ENCODE measurements around the gene NDUFB7.
"Not testable (repeated sequence)": the region's sequence is repeated elsewhere in the genome, so short reads cannot be mapped to it uniquely, and the experiment has no call there.

The NDUFB7 gene

GRCh38 chr19:14552006-14552360, 19.9 kb downstream of the NDUFB7 start:
- DNase-seq, result not testable (repeated sequence)

DNA sequence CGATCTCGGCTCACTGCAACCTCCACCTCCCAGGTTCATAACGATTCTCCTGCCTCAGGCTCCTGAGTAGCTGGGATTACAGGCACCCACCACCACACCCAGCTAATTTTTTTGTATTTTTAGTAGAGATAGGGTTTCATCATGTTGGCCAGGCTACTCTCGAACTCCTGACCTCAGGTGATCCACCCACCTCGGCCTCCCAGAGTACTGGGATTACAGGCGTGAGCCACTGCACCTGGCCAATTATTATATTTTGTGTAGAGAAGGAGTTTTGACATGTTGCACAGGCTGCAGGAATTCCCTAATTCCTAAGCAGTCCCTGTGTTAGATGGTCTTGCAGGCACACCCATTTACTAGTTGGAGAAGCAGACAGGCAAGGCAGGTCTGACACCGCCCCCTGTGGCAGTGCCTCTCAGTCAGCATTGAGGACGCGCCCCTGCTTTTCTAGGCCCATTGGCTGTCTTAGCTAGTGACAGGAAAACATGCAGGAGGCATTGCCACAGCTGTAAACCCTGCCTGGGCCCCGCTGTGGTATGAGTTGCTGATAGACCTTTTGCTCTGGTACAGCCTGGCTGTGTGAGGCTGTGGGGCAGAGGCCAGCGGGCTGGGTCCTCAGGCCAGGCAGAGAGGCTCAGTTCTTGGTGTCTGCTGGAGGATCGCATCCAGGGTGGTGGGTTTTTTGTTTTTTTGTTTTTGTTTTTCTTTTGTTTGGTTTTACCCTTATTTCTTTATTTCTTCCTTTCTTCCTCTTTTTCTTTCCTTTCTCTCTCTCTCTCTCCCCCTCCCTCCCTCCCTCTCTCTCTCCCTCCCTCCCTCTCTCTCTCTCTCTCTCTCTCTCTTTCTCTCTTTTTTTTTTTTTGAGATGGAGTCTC, 20.5 kb downstream of the NDUFB7 start:
- DNase-seq, result peak; percentile 74

DNA sequence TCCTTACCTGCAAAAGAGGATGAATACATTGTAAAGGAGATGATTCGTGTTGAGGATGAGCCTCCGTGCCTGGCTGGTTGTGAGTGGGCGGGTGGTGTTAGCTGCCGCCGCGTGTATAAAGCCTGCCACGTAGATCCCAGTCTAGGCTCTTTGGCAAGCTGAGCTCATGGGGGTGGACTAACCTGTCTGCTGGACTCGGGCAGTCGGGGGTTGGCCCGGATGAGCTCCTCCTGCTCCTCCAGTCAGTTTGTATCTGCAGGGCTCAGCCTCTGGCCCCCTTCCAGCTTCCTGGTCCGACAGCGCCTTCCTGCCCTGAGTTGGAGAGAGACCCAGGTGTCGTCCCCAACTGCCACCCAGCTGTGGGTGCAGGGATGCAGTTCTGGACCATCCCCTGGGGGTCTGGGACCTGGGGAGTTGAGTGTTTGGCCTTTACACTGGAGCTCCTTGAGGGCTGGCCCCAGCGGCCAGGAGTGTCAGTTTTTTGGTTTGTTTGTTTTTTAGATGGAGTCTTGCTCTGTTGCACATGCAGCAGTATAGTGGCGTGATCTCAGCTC, 21.6 kb downstream of the NDUFB7 start:
- DNase-seq, result no peak

DNA sequence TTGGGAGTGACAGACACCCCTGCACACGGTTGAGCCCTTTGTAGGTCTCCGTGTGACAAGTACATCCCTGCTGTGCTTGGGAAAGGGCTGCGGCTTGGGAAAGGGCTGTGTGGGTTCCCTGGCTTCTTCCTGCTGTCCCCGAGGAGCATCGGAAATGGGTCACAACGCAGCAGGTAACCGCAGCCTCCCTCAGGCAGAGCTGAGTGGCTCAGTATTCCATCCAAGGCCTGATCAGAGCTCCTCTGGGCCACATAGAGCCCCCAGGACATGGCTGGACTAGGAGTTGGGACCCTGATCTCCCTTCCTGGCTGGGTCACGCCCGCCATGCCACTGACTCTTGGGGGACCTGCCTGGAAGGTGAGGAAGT, 26.2 kb downstream of the NDUFB7 start:
- DNase-seq, result no peak

DNA sequence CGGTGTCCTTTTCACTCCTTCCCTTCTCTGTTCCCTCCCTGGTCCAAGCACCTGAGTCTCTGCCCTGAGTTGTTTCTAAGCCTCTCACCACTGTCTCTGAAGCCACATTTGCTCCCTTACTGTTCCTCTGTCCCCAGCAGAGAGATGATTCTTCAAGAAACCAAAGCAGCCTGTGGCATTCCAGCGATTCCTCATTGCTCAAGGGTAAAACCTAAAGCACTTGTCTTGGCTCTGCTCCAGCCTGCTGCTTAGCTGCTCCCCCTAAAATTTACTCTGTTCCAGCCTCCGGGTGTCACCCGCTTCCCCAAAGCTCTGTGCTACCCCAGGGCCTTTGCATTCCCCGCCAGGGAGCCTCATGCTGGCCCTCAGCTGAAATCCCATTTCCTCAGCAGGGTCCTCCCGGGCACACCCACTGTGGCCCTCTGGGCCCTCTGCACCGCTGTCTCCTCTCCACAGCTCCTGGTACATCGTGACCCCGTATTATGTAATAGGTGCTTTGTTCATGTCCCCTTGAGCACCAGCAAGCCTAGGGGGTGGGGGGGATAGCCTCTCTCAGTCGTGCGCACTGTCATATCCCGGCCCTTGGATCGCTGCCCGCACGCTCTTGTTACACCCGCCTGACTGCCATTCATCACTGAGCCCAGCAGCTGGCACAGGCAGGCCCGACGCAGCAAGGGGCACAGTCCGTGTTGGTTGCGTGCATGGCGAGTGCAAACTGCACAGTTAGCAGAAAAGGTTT, 26.7 kb downstream of the NDUFB7 start:
- DNase-seq, result no peak

GRCh38 chr19:14544047-14544446, 27.8 kb downstream of the NDUFB7 start:
- no peak for DNase-seq

GRCh38 chr19:14542711-14543328, 29.0 kb downstream of the NDUFB7 start:
- DNase-seq, result no peak

DNA sequence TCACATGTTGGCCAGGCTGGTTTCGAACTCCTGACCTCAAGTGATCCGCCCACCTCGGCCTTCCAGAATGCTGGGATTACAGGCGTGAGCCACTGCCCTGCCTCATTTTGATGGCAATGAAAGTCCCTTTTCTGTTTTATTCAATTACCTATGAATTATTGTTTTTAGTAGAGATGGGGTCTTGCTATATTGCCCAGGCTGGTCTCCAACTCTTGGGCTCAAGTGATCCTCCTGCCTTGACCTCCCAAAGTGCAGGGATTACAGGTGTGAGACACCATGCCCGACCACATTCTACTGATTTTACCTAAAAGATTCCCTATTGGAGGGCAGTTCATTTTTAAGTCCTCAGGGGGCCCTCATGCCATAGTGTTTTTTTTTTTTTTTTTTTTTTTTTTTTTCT, 29.9 kb downstream of the NDUFB7 start:
- not testable (repeated sequence) for DNase-seq

- DNase-seq, result no peak
Measured at GRCh38 chr19:14540741-14541525, 30.9 kb downstream of the NDUFB7 start.

DNA sequence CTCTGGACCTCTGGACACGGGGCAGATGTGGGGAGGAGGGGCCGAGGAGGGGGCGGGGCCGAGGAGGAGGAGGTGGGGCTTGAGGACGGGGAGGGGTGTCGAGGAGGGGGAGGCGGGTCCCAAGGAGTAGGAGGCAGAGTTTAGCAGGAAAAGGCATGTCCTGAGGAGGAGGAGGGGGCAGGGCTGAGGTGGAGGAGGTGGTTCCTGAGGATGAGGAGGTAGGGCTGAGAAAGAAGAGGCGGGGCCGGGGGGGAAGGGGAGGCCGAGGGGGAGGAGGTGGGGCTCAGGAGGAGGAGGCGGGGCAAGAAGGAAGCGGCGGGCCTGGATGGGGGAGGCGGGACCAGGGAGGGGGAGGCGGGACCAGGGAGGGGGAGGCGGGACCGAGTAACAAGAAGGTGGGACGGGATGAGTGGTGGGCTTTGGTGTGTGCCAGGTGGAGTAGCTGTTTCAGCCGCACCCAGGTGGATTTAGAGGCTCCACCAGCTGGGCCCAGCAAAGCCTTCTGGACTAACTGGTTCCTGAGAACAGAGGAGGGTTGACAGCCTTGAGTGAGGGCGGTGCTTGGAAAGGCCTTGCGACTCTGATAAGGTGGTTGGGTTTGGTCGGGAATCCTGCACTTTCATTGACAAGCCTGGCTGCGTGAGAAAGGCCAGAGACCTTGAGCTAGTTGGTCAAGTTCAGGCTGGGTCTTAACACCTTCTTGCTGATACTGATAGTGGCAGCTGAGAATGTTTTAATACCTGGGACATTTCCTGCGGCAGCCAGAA, 34.8 kb downstream of the NDUFB7 start:
- DNase-seq, result peak; percentile 66

- DNase-seq, result no peak
Measured at GRCh38 chr19:14533450-14533849, 38.4 kb downstream of the NDUFB7 start.

DNA sequence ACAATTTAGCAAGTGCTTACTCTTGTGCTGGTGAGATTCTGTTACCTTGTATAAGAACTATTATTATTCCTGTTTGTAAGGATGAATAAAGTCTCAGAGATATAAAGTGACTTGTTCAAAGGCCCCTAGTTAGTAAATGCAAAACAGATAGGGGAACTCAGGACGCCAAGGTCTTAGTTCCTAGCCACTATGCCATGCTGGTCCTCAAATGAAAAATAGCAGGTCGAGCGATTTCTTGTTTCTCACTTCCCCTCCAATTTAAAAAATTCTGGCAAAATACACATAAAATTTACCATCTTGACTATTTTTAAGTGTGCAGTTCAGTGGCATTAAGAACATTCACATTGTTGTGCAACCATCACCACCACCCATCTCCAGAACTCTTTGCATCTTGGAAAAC, 41.4 kb downstream of the NDUFB7 start:
- no peak for DNase-seq

DNA sequence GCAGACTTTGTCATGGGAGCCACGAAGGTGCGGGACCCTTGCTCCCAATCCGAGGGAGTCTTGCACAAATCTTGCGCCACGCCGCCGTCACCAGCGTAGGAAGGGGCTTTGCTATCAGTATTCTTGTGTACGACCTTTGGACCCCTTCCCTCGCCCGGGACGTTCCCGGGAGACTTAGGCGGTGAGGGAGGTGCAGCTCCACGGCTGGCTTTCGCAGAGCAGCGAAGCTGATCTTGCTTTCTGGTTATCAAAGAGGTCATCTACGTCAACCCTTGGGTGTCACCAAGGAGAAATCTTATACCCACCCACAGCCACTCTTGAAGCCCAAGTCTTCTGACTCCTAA, 41.9 kb downstream of the NDUFB7 start:
- no peak for DNase-seq

GRCh38 chr19:14529254-14530004, 42.4 kb downstream of the NDUFB7 start, which contains the start of gene TECR:
TECR (plus strand) TSS chr19:14529594; CDS start chr19:14529697, 103 bp downstream.
- peak; percentile 100 for DNase-seq

DNA sequence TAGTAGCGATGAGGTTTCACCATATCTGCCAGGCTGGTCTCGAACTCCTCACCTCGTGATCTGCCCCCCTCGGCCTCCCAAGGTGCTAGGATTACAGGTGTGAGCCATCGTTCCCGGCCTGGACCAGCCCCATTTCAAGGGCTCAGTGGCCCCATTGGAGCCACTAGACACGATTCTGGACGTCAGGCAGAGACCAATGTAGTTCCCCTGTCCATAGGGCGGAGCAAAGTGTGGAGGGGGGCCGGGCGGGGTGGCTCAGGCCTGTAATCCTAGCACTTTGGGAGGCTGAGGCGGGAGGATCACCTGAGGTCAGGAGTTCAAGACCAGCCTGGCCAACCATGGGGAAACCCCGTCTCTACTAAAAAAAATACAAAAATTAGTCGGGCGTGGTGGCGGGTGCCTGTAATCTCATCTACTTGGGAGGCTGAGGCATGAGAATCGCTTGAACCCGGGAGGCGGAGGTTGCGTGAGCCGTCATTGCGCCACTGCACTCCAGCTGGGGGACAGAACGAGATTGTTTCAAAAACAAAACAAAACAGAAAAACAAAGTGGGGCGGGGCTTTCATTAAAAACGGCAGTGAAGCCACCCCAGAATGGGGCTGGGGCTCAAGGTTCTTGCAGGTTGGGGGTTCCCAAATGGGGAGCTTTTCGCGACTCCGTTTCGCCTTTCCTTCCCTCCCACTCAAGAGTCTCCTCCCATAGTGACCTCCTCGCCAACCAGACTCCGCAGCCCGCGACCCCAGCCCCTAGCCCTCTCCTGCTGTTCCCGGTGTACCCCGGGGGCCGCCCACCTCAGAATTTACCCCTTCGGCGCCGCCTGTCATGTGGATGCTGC, 43.2 kb downstream of the NDUFB7 start:
- no peak for DNase-seq

GRCh38 chr19:14526423-14526822, 45.4 kb downstream of the NDUFB7 start:
- no peak for DNase-seq

GRCh38 chr19:14525729-14526128, 46.1 kb downstream of the NDUFB7 start:
- no peak for DNase-seq

- DNase-seq, result no peak
Measured at GRCh38 chr19:14520543-14520942, 51.3 kb downstream of the NDUFB7 start.

GRCh38 chr19:14519860-14520407, 51.9 kb downstream of the NDUFB7 start:
- no peak for DNase-seq
